ENCODE results near the gene ADCY7.

GRCh38 chr16:50282010-50282538, 15.7 kb downstream of the ADCY7 start:
- TF ChIP-seq CTCF (IDR thresholded peaks at IDR 0.05; ENCODE audit: insufficient read depth, low read length) (no peak), SPI1 (IDR thresholded peaks at IDR 0.05; ENCODE audit: borderline replicate concordance, low read depth) (peak; percentile 100), REST (IDR thresholded peaks at IDR 0.05; ENCODE audit: insufficient replicate concordance, low read depth) (peak; percentile 59), POLR2AphosphoS5 (IDR thresholded peaks at IDR 0.05; ENCODE audit: low read depth) (peak; percentile 98)
